ENCODE data around the gene KRT4. TPM values are rescaled to one million over a fixed set of nuclear protein-coding genes. Genes with fewer than 3 reads are reported as not detected.

The KRT4 gene
- total RNA-seq, 1 experiment from 2014 or later: 20.7 TPM

- POLR2A ChIA-PET (ENCODE audit: unreplicated experiment): no interaction called here
- BruUV-seq (replicated peaks): no TSS peak
- Histone ChIP-seq H3F3A (ENCODE audit: low read length, unreplicated experiment) (no peaks in the 10 kb centered on the region), H3K27me3 (ENCODE audit: low read length) (peaks cover 7% of the 10 kb centered on the region; the same call in 1 of the 2 replicates), H3K27ac (ENCODE audit: low read length) (no peak overlapping the region), H3K36me3 (ENCODE audit: low read depth, low read length) (no peaks in the 10 kb centered on the region), H3K4me2 (ENCODE audit: low read length) (no peak overlapping the region), H3K9me2 (replicated peaks; ENCODE audit: low read length) (no peaks in the 10 kb centered on the region), H3K9ac (ENCODE audit: low read length) (no peak overlapping the region), H2AFZ (ENCODE audit: low read length) (no peak overlapping the region), H3K79me2 (ENCODE audit: low read length) (no peaks in the 10 kb centered on the region), H3K4me1 (ENCODE audit: insufficient read depth, low read length) (peaks cover 10% of the 10 kb centered on the region), H4K20me1 (ENCODE audit: low read length) (no peaks in the 10 kb centered on the region), H3K4me3 (ENCODE audit: low read length) (no peak overlapping the region), H3K9me3 (ENCODE audit: low read length) (no peaks in the 10 kb centered on the region)
- intact Hi-C loops (cut with micrococcal nuclease): no loop called here
- ATAC-seq (no peak), DNase-seq (no peak)
- CTCF ChIA-PET: no interaction called here
- TF ChIP-seq, protein P1, sequence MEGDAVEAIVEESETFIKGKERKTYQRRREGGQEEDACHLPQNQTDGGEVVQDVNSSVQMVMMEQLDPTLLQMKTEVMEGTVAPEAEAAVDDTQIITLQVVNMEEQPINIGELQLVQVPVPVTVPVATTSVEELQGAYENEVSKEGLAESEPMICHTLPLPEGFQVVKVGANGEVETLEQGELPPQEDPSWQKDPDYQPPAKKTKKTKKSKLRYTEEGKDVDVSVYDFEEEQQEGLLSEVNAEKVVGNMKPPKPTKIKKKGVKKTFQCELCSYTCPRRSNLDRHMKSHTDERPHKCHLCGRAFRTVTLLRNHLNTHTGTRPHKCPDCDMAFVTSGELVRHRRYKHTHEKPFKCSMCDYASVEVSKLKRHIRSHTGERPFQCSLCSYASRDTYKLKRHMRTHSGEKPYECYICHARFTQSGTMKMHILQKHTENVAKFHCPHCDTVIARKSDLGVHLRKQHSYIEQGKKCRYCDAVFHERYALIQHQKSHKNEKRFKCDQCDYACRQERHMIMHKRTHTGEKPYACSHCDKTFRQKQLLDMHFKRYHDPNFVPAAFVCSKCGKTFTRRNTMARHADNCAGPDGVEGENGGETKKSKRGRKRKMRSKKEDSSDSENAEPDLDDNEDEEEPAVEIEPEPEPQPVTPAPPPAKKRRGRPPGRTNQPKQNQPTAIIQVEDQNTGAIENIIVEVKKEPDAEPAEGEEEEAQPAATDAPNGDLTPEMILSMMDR (conservative IDR thresholded peaks at IDR 0.05; ENCODE audit: low read depth, low read length): no peak
- no peak for TF ChIP-seq EZH2 (IDR thresholded peaks at IDR 0.05; ENCODE audit: low read length, unreplicated experiment)
- no peak for TF ChIP-seq EZH2phosphoT487 (IDR thresholded peaks at IDR 0.05; ENCODE audit: borderline replicate concordance, low read length)
Observed at GRCh38 chr12:52789637-52790426, 24.1 kb downstream of the KRT4 start.

DNA sequence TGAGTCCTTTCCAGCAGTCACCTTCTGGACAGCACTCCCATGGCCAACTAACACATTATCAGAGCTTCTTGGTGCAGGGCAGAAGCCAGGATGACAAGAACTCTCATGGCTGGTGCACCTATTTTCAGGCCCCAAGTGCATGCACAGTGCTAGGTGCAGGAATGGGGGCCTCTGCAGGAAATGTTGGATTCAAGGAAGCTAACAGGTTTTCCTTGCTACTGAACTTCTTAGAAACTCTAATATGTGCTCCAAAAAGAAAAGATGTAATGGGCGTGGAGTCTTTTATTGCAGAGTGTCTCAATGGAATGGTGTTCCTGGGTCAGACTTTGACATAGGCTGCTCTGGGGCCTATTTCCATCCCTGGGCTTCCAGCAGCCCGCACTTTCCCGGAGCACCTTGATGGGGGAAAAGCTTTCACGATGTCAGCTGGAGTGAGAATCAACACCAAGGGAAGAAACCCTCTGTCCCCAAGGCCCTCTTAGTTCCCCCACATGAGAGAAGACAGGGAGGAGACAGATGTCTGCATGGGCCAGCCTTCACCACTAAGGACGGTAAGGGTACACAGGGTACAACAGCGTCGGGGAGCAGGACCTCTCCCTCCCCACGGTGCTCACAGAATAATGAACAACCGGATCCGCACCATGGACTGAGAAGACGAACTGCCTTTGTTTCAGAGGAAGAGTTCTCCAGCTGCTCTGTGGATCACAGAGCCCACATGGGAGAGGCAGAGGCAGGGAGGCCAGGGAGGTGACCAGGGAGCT is 24.9 kb downstream of the KRT4 start:
- ATAC-seq: no peak
- CTCF ChIA-PET: no interaction called here

More for the DNA sequence above, 24.9 kb downstream of the KRT4 start:
- Histone ChIP-seq H3F3A (ENCODE audit: low read length, unreplicated experiment) (no peaks in the 10 kb centered on the region), H4K20me1 (ENCODE audit: low read length) (no peaks in the 10 kb centered on the region), H2AFZ (ENCODE audit: low read length) (no peak overlapping the region), H3K36me3 (ENCODE audit: low read depth, low read length) (no peaks in the 10 kb centered on the region), H3K4me1 (ENCODE audit: insufficient read depth, low read length) (peaks cover 4% of the 10 kb centered on the region), H3K9ac (ENCODE audit: low read length) (no peak overlapping the region), H3K27ac (ENCODE audit: low read length) (no peak overlapping the region), H3K9me2 (replicated peaks; ENCODE audit: low read length) (no peaks in the 10 kb centered on the region), H3K79me2 (ENCODE audit: low read length) (no peaks in the 10 kb centered on the region), H3K9me3 (ENCODE audit: low read length) (no peaks in the 10 kb centered on the region), H3K4me3 (ENCODE audit: low read length) (no peak overlapping the region), H3K27me3 (ENCODE audit: low read length) (peaks cover 9% of the 10 kb centered on the region; the same call in 1 of the 2 replicates), H3K4me2 (ENCODE audit: low read length) (no peak overlapping the region)
- no TSS peak for BruUV-seq (replicated peaks)
- intact Hi-C loops (cut with micrococcal nuclease): no loop called here
- POLR2A ChIA-PET (ENCODE audit: unreplicated experiment): no interaction called here
- TF ChIP-seq EZH2phosphoT487 (IDR thresholded peaks at IDR 0.05; ENCODE audit: borderline replicate concordance, low read length) (no peak), EZH2 (IDR thresholded peaks at IDR 0.05; ENCODE audit: low read length, unreplicated experiment) (no peak)
- TF ChIP-seq, protein P1 (conservative IDR thresholded peaks at IDR 0.05; ENCODE audit: low read depth, low read length): no peak
- DNase-seq: no peak
